ENCODE measurements around the gene SHMT2.
"Not testable (repeated sequence)": the region's sequence is repeated elsewhere in the genome, so short reads cannot be mapped to it uniquely, and the experiment has no call there.

SHMT2 gene

GRCh38 chr12:57280211-57281062 lies 50.9 kb downstream of the SHMT2 start:
- peak; percentile 78 for DNase-seq (ENCODE audit: low spot score)
- TF ChIP-seq CTCF (IDR thresholded peaks at IDR 0.05; ENCODE audit: extremely low read depth, insufficient read depth, missing control alignments) = no peak
- in situ Hi-C loops (cut with MboI; ENCODE audit: low pct_unique_long_range_greater_than_20kb, low sequenced_read_pairs, unreplicated experiment) = no loop called here

GRCh38 chr12:57282073-57282472 lies 52.6 kb downstream of the SHMT2 start:
- in situ Hi-C loops (cut with MboI; ENCODE audit: low pct_unique_long_range_greater_than_20kb, low sequenced_read_pairs, unreplicated experiment); DNase-seq (ENCODE audit: low spot score): not testable (repeated sequence)
